Measurements from ENCODE around the gene PHACTR3.

PHACTR3 gene

DNA sequence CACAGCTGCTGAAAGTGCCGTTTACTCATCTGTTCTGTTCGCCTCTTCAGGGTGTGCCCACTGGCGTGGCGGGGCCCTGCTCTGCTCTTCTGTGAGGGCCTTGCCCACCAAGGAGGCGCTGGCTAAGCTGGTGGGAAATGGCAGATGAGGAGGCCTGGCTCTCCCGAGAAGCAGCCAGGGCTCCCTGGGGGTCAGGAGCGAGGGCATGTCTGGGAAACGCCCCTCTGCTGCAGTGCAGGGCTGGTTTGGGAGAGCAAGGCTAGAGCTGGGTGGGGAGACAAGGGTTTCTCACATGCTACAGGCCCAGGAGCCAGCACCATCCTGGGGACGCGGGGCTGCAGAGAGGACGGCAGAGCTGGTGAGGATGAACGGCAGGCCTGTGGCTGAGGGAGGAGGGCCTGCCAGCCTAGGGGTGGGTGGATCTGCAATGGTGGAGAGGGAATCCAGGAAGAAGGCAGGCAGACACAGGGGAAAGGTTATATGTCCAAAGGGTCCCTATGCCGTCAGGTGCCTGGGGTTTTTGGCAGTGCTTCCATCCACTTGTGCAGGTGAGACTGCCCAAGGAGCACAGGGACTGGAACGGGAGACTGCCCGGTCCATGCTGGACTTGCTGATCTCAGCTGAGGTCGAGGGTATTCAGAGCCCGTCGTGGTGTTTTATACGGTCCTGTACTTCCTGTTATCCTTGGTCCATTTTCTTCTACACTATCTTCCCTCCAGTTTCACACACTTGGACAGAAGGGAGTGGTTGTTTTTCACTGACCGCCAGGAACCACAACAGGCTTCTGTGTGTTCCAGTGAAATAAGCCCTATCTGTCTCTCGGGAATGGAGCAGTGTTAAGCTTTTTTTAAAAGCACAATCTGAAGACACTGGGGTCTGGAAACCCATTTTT, 209.9 kb downstream of the PHACTR3 start:
- no peak for DNase-seq (ENCODE audit: low read depth)
- TF ChIP-seq, protein P1, sequence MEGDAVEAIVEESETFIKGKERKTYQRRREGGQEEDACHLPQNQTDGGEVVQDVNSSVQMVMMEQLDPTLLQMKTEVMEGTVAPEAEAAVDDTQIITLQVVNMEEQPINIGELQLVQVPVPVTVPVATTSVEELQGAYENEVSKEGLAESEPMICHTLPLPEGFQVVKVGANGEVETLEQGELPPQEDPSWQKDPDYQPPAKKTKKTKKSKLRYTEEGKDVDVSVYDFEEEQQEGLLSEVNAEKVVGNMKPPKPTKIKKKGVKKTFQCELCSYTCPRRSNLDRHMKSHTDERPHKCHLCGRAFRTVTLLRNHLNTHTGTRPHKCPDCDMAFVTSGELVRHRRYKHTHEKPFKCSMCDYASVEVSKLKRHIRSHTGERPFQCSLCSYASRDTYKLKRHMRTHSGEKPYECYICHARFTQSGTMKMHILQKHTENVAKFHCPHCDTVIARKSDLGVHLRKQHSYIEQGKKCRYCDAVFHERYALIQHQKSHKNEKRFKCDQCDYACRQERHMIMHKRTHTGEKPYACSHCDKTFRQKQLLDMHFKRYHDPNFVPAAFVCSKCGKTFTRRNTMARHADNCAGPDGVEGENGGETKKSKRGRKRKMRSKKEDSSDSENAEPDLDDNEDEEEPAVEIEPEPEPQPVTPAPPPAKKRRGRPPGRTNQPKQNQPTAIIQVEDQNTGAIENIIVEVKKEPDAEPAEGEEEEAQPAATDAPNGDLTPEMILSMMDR (IDR thresholded peaks at IDR 0.05; ENCODE audit: low read depth, low read length, missing control alignments), result no peak
- no peak overlapping the region for H3K4me3 ChIP-seq (ENCODE audit: low read depth, low read length)

DNA sequence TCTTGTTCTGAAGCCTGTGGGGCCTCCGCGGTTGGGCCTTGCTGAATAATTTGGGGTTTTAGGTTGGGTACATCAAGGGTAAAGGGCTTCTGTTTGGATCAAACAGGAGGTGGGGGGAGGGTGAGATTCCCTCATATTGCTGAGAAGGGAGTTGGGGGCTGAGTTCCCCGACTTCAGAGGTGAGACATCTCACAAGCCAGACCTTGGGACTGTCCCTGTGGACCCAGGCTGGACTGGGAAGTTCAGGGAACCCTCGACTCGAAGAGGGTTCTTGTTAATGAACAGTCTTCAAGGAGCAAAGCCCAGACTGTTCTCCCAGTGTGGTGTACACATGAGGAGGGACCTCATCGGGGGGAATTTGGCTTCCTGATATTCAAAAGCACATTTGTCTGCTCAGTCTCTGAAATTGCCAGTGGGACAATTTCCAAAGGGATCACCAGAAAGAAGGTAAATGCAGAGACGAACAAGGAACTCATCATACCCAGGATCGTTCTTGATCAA, 210.6 kb downstream of the PHACTR3 start:
- DNase-seq (ENCODE audit: low read depth), result no peak
- H3K4me3 ChIP-seq (ENCODE audit: low read depth, low read length), result no peak overlapping the region
- TF ChIP-seq, protein P1 (IDR thresholded peaks at IDR 0.05; ENCODE audit: low read depth, low read length, missing control alignments), result no peak

DNA sequence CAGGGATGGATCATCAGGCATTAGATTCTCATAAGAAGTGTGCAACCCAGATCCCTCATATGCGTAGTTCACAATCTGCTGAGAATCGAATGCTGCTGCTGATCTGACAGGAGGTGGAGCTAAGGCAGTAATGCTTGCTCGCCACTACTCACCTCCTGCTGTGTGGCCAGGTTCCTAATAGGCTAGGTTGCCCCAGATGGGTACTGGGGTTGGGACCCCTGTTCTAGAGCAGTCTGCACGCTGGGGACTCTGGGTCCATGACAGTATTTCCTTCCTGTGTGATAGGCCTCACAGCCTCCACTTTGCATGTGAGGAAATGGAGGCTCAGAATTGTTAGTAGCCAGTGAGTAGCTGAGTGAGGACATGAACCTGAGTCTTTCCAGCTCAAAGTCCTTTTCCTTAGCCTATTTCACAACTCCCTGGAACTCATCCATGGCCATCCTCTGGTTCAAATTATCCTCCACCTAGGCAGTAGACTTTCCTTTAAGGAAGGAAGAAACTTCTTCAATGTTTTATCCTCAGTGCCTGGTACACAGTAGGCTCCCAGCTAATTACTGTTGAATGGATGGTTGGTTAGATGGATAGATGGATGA, 211.9 kb downstream of the PHACTR3 start:
- TF ChIP-seq, protein P1 (IDR thresholded peaks at IDR 0.05; ENCODE audit: low read depth, low read length, missing control alignments), result no peak
- no peak overlapping the region for H3K4me3 ChIP-seq (ENCODE audit: low read depth, low read length)
- no peak for DNase-seq (ENCODE audit: low read depth)

DNA sequence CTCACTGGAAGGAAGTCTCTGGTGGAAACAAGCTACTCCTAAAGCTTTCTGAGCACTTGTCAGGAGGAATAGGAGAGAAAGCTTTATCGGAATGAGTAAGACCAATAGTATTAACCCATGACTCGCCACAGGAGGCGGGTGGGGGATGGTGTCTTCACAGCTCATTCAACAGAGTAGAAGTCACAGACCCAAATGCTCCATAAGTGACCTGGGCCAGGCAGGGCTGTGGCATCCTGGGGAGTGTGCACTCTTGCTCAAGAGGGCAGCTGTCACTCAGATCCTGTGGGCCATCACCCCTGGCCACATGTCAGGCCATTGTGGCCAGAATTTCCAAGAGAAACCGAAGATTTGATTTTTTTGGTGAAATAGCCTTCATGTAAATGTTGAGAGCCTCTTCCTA, 213.1 kb downstream of the PHACTR3 start:
- TF ChIP-seq, protein P1 (IDR thresholded peaks at IDR 0.05; ENCODE audit: low read depth, low read length, missing control alignments), result no peak
- DNase-seq (ENCODE audit: low read depth), result no peak
- no peak overlapping the region for H3K4me3 ChIP-seq (ENCODE audit: low read depth, low read length)

DNA sequence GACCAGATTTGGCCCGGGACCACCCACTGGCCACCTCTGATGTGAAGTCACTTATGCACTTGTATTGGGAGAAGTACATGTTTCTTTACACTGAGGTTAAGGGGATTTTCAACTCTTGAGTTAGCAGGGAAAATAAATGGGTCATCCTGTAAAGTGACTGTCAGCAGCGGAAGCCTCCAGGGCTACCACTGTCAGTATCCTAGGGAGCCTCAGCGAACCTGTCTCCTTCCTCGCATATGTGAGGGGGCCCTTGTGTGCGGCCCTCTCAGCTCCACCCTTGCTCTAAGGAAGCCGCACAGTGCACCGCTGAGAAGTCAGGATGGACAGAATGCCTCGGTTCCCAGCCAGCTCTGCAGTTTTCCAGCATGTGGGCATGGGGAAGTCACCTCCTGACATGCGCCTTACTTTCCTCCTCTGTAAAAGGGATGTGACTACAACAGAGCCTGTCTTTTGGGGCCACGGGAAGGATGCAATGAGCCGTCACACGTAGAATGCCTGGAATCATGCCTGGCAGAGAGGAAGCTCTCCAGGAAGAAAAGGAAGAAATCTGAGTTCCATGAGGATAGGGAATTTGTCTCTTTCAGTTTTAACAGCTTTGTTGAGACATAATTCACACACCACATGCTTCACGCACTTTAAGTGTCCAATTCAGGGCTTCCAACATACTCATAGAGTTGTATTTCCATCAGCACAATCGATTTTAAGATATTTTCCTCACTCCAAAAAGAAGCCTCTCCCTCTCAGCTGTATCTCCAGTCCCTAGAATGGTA, 213.7 kb downstream of the PHACTR3 start:
- DNase-seq (ENCODE audit: low read depth), result no peak
- TF ChIP-seq, protein P1 (IDR thresholded peaks at IDR 0.05; ENCODE audit: low read depth, low read length, missing control alignments), result no peak
- H3K4me3 ChIP-seq (ENCODE audit: low read depth, low read length), result no peak overlapping the region

DNA sequence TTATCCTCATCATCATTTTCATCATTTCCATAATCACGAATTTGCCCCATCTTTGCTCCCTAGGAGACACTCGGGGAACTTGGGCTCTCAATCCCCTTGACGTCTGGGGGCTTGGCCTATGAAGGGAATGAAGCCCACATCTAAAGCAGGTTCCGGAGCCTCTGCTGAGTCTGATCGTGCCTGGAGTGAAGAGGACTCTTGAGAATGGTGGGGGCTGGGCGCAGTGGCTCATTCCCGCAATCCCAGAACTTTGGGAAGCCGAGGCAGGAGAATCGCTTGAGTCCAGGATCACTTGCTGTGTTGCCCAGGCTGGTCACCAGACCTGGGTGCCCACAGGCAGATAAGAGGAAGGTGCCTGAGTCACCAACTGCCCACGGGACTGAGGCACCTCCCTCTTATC, 214.6 kb downstream of the PHACTR3 start:
- no peak for DNase-seq (ENCODE audit: low read depth)
- no peak overlapping the region for H3K4me3 ChIP-seq (ENCODE audit: low read depth, low read length)
- TF ChIP-seq, protein P1 (IDR thresholded peaks at IDR 0.05; ENCODE audit: low read depth, low read length, missing control alignments), result no peak

Data from GM12864 (cell line).